Measurements from ENCODE around the gene KRTAP10-5. TPM values are rescaled to one million over a fixed set of nuclear protein-coding genes. Genes with fewer than 3 reads are reported as not detected.

Gene KRTAP10-5
- total RNA-seq, 4 donors from 2014 or later = not detected

GRCh38 chr21:44533891-44534627, 46.3 kb downstream of the KRTAP10-5 start:
- peaks cover 0 to 30% (median 0%) of the 10 kb centered on the region in 4 donors for H3K27me3 ChIP-seq
- intact Hi-C loops (cut with DNase I) = no loop called here
- no peak for TF ChIP-seq CTCF (IDR thresholded peaks at IDR 0.05)
- no peak for TF ChIP-seq POLR2A (IDR thresholded peaks at IDR 0.05)
- H3K9me3 ChIP-seq = no peaks in the 10 kb centered on the region
- 82 to 92% methylated on average over 4 to 7 of the region's 21 CpGs for WGBS, 2 donors
- H3K36me3 ChIP-seq = no peaks in the 10 kb centered on the region
- DNase-seq = no peak
- no peak overlapping the region for H3K27ac ChIP-seq
- H3K4me1 ChIP-seq = no peaks in the 10 kb centered on the region
- no peak overlapping the region for H3K4me3 ChIP-seq

- no peak for DNase-seq
- Histone ChIP-seq H3K27ac (no peak overlapping the region), H3K36me3 (no peaks in the 10 kb centered on the region), H3K4me1 (no peaks in the 10 kb centered on the region), H3K4me3 (no peak overlapping the region), H3K9me3 (no peaks in the 10 kb centered on the region), H3K27me3 (peaks cover 0 to 27% (median 0%) of the 10 kb centered on the region in 4 donors)
- WGBS, 2 donors = 86 to 94% methylated on average over 11 to 14 of the region's 37 CpGs
- intact Hi-C loops (cut with DNase I) = no loop called here
- TF ChIP-seq POLR2A (IDR thresholded peaks at IDR 0.05) (no peak), CTCF (IDR thresholded peaks at IDR 0.05) (no peak)
Observed at GRCh38 chr21:44533121-44533890, 47.1 kb downstream of the KRTAP10-5 start.

GRCh38 chr21:44532712-44533111, 47.7 kb downstream of the KRTAP10-5 start:
- Histone ChIP-seq H3K4me1 (no peaks in the 10 kb centered on the region), H3K4me3 (no peak overlapping the region), H3K36me3 (no peaks in the 10 kb centered on the region), H3K27ac (no peak overlapping the region), H3K9me3 (no peaks in the 10 kb centered on the region), H3K27me3 (peaks cover 0 to 27% (median 0%) of the 10 kb centered on the region in 4 donors)
- no peak for TF ChIP-seq CTCF (IDR thresholded peaks at IDR 0.05)
- TF ChIP-seq POLR2A (IDR thresholded peaks at IDR 0.05) = no peak
- intact Hi-C loops (cut with DNase I) = no loop called here
- 93% methylated on average over 9 to 16 of the region's 16 CpGs for WGBS, 2 donors
- DNase-seq = no peak

GRCh38 chr21:44531606-44532564, 48.5 kb downstream of the KRTAP10-5 start:
- no peak for TF ChIP-seq CTCF (IDR thresholded peaks at IDR 0.05)
- no peak for TF ChIP-seq POLR2A (IDR thresholded peaks at IDR 0.05)
- peaks cover 0 to 27% (median 0%) of the 10 kb centered on the region in 4 donors for H3K27me3 ChIP-seq
- no peaks in the 10 kb centered on the region for H3K36me3 ChIP-seq
- no peak overlapping the region for H3K4me3 ChIP-seq
- no peak for DNase-seq
- no peaks in the 10 kb centered on the region for H3K4me1 ChIP-seq
- H3K9me3 ChIP-seq = no peaks in the 10 kb centered on the region
- 56 to 67% methylated on average over 13 to 21 of the region's 30 CpGs for WGBS, 2 donors
- intact Hi-C loops (cut with DNase I) = no loop called here
- no peak overlapping the region for H3K27ac ChIP-seq
